GM21737 (cell line): ENCODE measurements around the gene GRIK3.
"Not testable (repeated sequence)": the region's sequence is repeated elsewhere in the genome, so short reads cannot be mapped to it uniquely, and the experiment has no call there.

Source experiments
- ATAC-seq: cut with Tn5 transposase; IDR thresholded peaks from one replicate; pipeline ENCODE4 v1.9.1; 2021; ENCODE audit warnings: mild to moderate bottlenecking, moderate library complexity; ENCODE audit not compliant: unreplicated experiment

The GRIK3 gene

GRCh38 chr1:36948147-36948546 is 86.2 kb downstream of the GRIK3 start:
- ATAC-seq, result no peak

GRCh38 chr1:36947384-36947783 is 86.9 kb downstream of the GRIK3 start:
- no peak for ATAC-seq

- no peak for ATAC-seq
Measured at GRCh38 chr1:36944883-36945282, 89.4 kb downstream of the GRIK3 start.

GRCh38 chr1:36942148-36942547 is 92.2 kb downstream of the GRIK3 start:
- ATAC-seq, result no peak

- ATAC-seq, result no peak
Measured at GRCh38 chr1:36941316-36941978, 92.9 kb downstream of the GRIK3 start.

GRCh38 chr1:36938819-36939218 is 95.5 kb downstream of the GRIK3 start:
- no peak for ATAC-seq

- no peak for ATAC-seq
Measured at GRCh38 chr1:36937371-36937770, 96.9 kb downstream of the GRIK3 start.

GRCh38 chr1:36934061-36934460 is 100.3 kb downstream of the GRIK3 start:
- no peak for ATAC-seq

GRCh38 chr1:36927826-36928225 is 106.5 kb downstream of the GRIK3 start:
- no peak for ATAC-seq

- ATAC-seq, result no peak
Measured at GRCh38 chr1:36925251-36925650, 109.1 kb downstream of the GRIK3 start.

- no peak for ATAC-seq
Measured at GRCh38 chr1:36924282-36924811, 110.0 kb downstream of the GRIK3 start.

GRCh38 chr1:36922593-36923426 is 111.5 kb downstream of the GRIK3 start:
- ATAC-seq, result no peak

- no peak for ATAC-seq
Measured at GRCh38 chr1:36922071-36922470, 112.2 kb downstream of the GRIK3 start.

- no peak for ATAC-seq
Measured at GRCh38 chr1:36920801-36921405, 113.4 kb downstream of the GRIK3 start.

- ATAC-seq, result no peak
Measured at GRCh38 chr1:36920371-36920770, 113.9 kb downstream of the GRIK3 start.

- no peak for ATAC-seq
Measured at GRCh38 chr1:36919491-36920145, 114.7 kb downstream of the GRIK3 start.

GRCh38 chr1:36918604-36919003 is 115.7 kb downstream of the GRIK3 start:
- ATAC-seq, result no peak

GRCh38 chr1:36916542-36916941 is 117.8 kb downstream of the GRIK3 start:
- ATAC-seq, result not testable (repeated sequence)

GRCh38 chr1:36913484-36914060 is 120.7 kb downstream of the GRIK3 start:
- no peak for ATAC-seq

- ATAC-seq, result no peak
Measured at GRCh38 chr1:36913016-36913415, 121.3 kb downstream of the GRIK3 start.

- ATAC-seq, result no peak
Measured at GRCh38 chr1:36912365-36912865, 121.9 kb downstream of the GRIK3 start.
